Measurements from ENCODE around the gene GPRC5B.

The GPRC5B gene

GRCh38 chr16:19837331-19837980 is 47.2 kb downstream of the GPRC5B start:
- FAIRE-seq: no peak
- DNase-seq (ENCODE audit: insufficient read length, low spot score): no peak
- TF ChIP-seq POLR2A (IDR thresholded peaks at IDR 0.05; ENCODE audit: low read depth, low read length): no peak

GRCh38 chr16:19835968-19836421 is 48.7 kb downstream of the GPRC5B start:
- FAIRE-seq (no peak), DNase-seq (ENCODE audit: insufficient read length, low spot score) (no peak)
- TF ChIP-seq POLR2A (IDR thresholded peaks at IDR 0.05; ENCODE audit: low read depth, low read length): no peak

GRCh38 chr16:19835196-19835595 is 49.5 kb downstream of the GPRC5B start:
- FAIRE-seq (no peak), DNase-seq (ENCODE audit: insufficient read length, low spot score) (no peak)
- TF ChIP-seq POLR2A (IDR thresholded peaks at IDR 0.05; ENCODE audit: low read depth, low read length): no peak

- no peak for TF ChIP-seq POLR2A (IDR thresholded peaks at IDR 0.05; ENCODE audit: low read depth, low read length)
- no peak for DNase-seq (ENCODE audit: insufficient read length, low spot score)
Measured at GRCh38 chr16:19833581-19833980, 51.1 kb downstream of the GPRC5B start.

GRCh38 chr16:19833176-19833575 is 51.5 kb downstream of the GPRC5B start:
- TF ChIP-seq POLR2A (IDR thresholded peaks at IDR 0.05; ENCODE audit: low read depth, low read length): no peak
- no peak for FAIRE-seq
- DNase-seq (ENCODE audit: insufficient read length, low spot score): no peak

More at GRCh38 chr16:19833581-19833980, 51.1 kb downstream of the GPRC5B start:
- FAIRE-seq: no peak

GRCh38 chr16:19831678-19832077 is 53.0 kb downstream of the GPRC5B start:
- FAIRE-seq: peak; percentile 94
- peak; percentile 45 for DNase-seq (ENCODE audit: insufficient read length, low spot score)
- no peak for TF ChIP-seq POLR2A (IDR thresholded peaks at IDR 0.05; ENCODE audit: low read depth, low read length)

- no peak for TF ChIP-seq POLR2A (IDR thresholded peaks at IDR 0.05; ENCODE audit: low read depth, low read length)
- no peak for FAIRE-seq
- DNase-seq (ENCODE audit: insufficient read length, low spot score): no peak
Measured at GRCh38 chr16:19830902-19831560, 53.6 kb downstream of the GPRC5B start.

- no peak for FAIRE-seq
- DNase-seq (ENCODE audit: insufficient read length, low spot score): no peak
- TF ChIP-seq POLR2A (IDR thresholded peaks at IDR 0.05; ENCODE audit: low read depth, low read length): no peak
Measured at GRCh38 chr16:19829844-19830692, 54.6 kb downstream of the GPRC5B start.

GRCh38 chr16:19824216-19824615 is 60.4 kb downstream of the GPRC5B start:
- no peak for TF ChIP-seq POLR2A (IDR thresholded peaks at IDR 0.05; ENCODE audit: low read depth, low read length)
- DNase-seq (ENCODE audit: insufficient read length, low spot score) (no peak), FAIRE-seq (no peak)

- FAIRE-seq (no peak), DNase-seq (ENCODE audit: insufficient read length, low spot score) (no peak)
- TF ChIP-seq POLR2A (IDR thresholded peaks at IDR 0.05; ENCODE audit: low read depth, low read length): no peak
Measured at GRCh38 chr16:19823322-19823721, 61.3 kb downstream of the GPRC5B start.

GRCh38 chr16:19822533-19822932 is 62.1 kb downstream of the GPRC5B start:
- no peak for TF ChIP-seq POLR2A (IDR thresholded peaks at IDR 0.05; ENCODE audit: low read depth, low read length)
- no peak for FAIRE-seq
- DNase-seq (ENCODE audit: insufficient read length, low spot score): no peak

- DNase-seq (ENCODE audit: insufficient read length, low spot score): no peak
- no peak for TF ChIP-seq POLR2A (IDR thresholded peaks at IDR 0.05; ENCODE audit: low read depth, low read length)
- FAIRE-seq: no peak
Measured at GRCh38 chr16:19817875-19818274, 66.8 kb downstream of the GPRC5B start.

GRCh38 chr16:19817122-19817521 is 67.5 kb downstream of the GPRC5B start:
- no peak for TF ChIP-seq POLR2A (IDR thresholded peaks at IDR 0.05; ENCODE audit: low read depth, low read length)
- no peak for FAIRE-seq
- DNase-seq (ENCODE audit: insufficient read length, low spot score): no peak

GRCh38 chr16:19815418-19815817 is 69.2 kb downstream of the GPRC5B start:
- no peak for TF ChIP-seq POLR2A (IDR thresholded peaks at IDR 0.05; ENCODE audit: low read depth, low read length)
- DNase-seq (ENCODE audit: insufficient read length, low spot score) (no peak), FAIRE-seq (no peak)

All from H54 (cell line).